HepG2 (cell line): ENCODE measurements around the gene RFFL. TPM values are rescaled to one million over a fixed set of nuclear protein-coding genes. Genes with fewer than 3 reads are reported as not detected.

ENCODE experiments used
- ATAC-seq: fragments of 200-7000 bp; cut with Tn5 transposase; 3 replicates; pipeline ENCODE4 v1.9.1; 2020; ENCODE audit warnings: mild to moderate bottlenecking, moderate library complexity
- BruUV-seq: library from RNA; stranded (reverse); fragments of 400-500 nt; replicated peaks from 2 replicates; lab custom pipeline; 2021; lab: Mats Ljungman, UMichigan
- CTCF ChIA-PET: fragments of 300-600 bp; formaldehyde crosslinking; extraction: SDS; loops from one replicate; lab custom pipeline; 2021; ENCODE audit warnings: low total read pairs, inconsistent platforms, low intra/inter-chr PET ratio; lab: Yijun Ruan, JAX
- POLR2A ChIA-PET: fragments of 350-600 bp; sonication (Branson Sonifier 250); formaldehyde crosslinking; loops from one replicate; lab custom pipeline; 2020; ENCODE audit warnings: antibody characterized with exemption, inconsistent platforms; lab: Yijun Ruan, JAX
- DNase-seq: peaks from one replicate; pipeline ENCODE4 v3.0.0-alpha.2; 2015; ENCODE audit warnings: low spot score
- FAIRE-seq: peaks from 3 replicates; lab custom pipeline; 2011; peaks lifted over from hg19 to GRCh38; lab: Jason Lieb, UNC
- H2AFZ ChIP-seq: one replicate; pipeline ENCODE4 v1.6.1; 2011; ENCODE audit warnings: low read length, inconsistent platforms
- H3K27ac ChIP-seq: fragments of 300-600 bp; 3 replicates; pipeline ENCODE4 v1.8.0; 2011; ENCODE audit warnings: mixed run types, mild to moderate bottlenecking, mixed read lengths, low read length, inconsistent platforms; ENCODE audit not compliant: insufficient read depth; ENCODE audit errors: extremely low read length
- H3K27me3 ChIP-seq, 2 experiments: fragments of 200-600 bp in 1 of 2; 2 replicates in 1 of 2; 3 replicates in 1 of 2; pipeline versions ENCODE4 v1.6.0 to v1.8.0; 2011; ENCODE audit warnings: low read length in 2 of 2, mild to moderate bottlenecking in 2 of 2, moderate library complexity in 2 of 2, inconsistent platforms in 1 of 2; ENCODE audit not compliant: insufficient read depth in 2 of 2, control insufficient read depth in 1 of 2
- H3K36me3 ChIP-seq, 2 experiments: fragments of 200-600 bp in 1 of 2; replicated peaks in 1 of 2; 2 replicates in 1 of 2; 3 replicates in 1 of 2; pipeline versions ENCODE4 v1.5.1 to v1.8.0; 2011; ENCODE audit warnings: low read length in 2 of 2, inconsistent platforms in 1 of 2; ENCODE audit not compliant: insufficient read depth in 2 of 2, control insufficient read depth in 1 of 2
- H3K4me1 ChIP-seq: 2 replicates; pipeline ENCODE4 v1.5.1; 2012; ENCODE audit warnings: low read length, inconsistent platforms; ENCODE audit not compliant: insufficient read depth
- H3K4me2 ChIP-seq: 2 replicates; pipeline ENCODE4 v1.6.0; 2011; ENCODE audit warnings: low read depth, low read length, inconsistent platforms
- H3K4me3 ChIP-seq, 3 experiments: fragments of 200-600 bp in 1 of 3; sonication (generic), shearing (Covaris generic) in 1 of 3; replicated peaks in 1 of 3; 2 replicates each; pipeline ENCODE4 v1.5.1; 2011 to 2016; ENCODE audit warnings: low read length in 3 of 3, inconsistent platforms in 2 of 3, low read depth in 2 of 3, mild to moderate bottlenecking in 2 of 3, control low read depth in 1 of 3, mixed read lengths in 1 of 3; ENCODE audit not compliant: insufficient read depth in 1 of 3
- H3K79me2 ChIP-seq: one replicate; pipeline ENCODE4 v1.6.1; 2011; ENCODE audit warnings: low read length, inconsistent platforms; ENCODE audit not compliant: insufficient read depth
- H3K9ac ChIP-seq: 2 replicates; pipeline ENCODE4 v1.6.0; 2011; ENCODE audit warnings: mild to moderate bottlenecking, low read depth, low read length, inconsistent platforms; ENCODE audit not compliant: insufficient read depth
- H3K9me3 ChIP-seq: 2 replicates; pipeline ENCODE4 v1.5.1; 2012; ENCODE audit warnings: mild to moderate bottlenecking, low read length
- H4K20me1 ChIP-seq: 2 replicates; pipeline ENCODE4 v1.6.0; 2011; ENCODE audit warnings: inconsistent platforms, mild to moderate bottlenecking, low read length, moderate library complexity; ENCODE audit not compliant: insufficient read depth
- HNF4A ChIP-seq: sonication (generic); formaldehyde crosslinking; IDR thresholded peaks from 2 replicates; pipeline ENCODE4 v1.4.0; 2020; ENCODE audit warnings: missing genetic modification reagents
- NCOR1 ChIP-seq: fragments of 200-600 bp; sonication (generic); IDR thresholded peaks from 2 replicates; pipeline ENCODE4 v1.7.0; 2017; ENCODE audit warnings: antibody characterized with exemption, low read length, borderline replicate concordance
- NFYB ChIP-seq: sonication (generic); formaldehyde crosslinking; IDR thresholded peaks from 2 replicates; pipeline ENCODE4 v1.4.0; 2020; ENCODE audit warnings: missing genetic modification reagents
- NR1H2 ChIP-seq: sonication (generic); formaldehyde crosslinking; IDR thresholded peaks from 2 replicates; pipeline ENCODE4 v1.8.1; 2022; ENCODE audit warnings: low read depth, missing genetic modification reagents, borderline replicate concordance
- NR2C2 ChIP-seq: sonication (generic); formaldehyde crosslinking; IDR thresholded peaks from 2 replicates; pipeline ENCODE4 v1.4.0; 2020; ENCODE audit warnings: missing genetic modification reagents, mild to moderate bottlenecking, moderate library complexity, borderline replicate concordance
- POLR2A ChIP-seq, 2 experiments: IDR thresholded peaks; 2 replicates each; pipeline ENCODE4 v1.6.1; 2011; ENCODE audit warnings: low read depth in 2 of 2, low read length in 2 of 2, mild to moderate bottlenecking in 1 of 2, moderate library complexity in 1 of 2; ENCODE audit not compliant: insufficient read depth in 1 of 2
- RARG ChIP-seq: sonication (generic); formaldehyde crosslinking; IDR thresholded peaks from 2 replicates; pipeline ENCODE4 v1.4.0; 2020; ENCODE audit warnings: low read depth, mild to moderate bottlenecking, missing genetic modification reagents
- SKI ChIP-seq: fragments of 450-650 bp; IDR thresholded peaks from one replicate; pipeline ENCODE4 v1.6.1; 2018; ENCODE audit warnings: mild to moderate bottlenecking; ENCODE audit not compliant: partially characterized antibody
- SNAPC4 ChIP-seq: sonication (generic); formaldehyde crosslinking; IDR thresholded peaks from 2 replicates; pipeline ENCODE4 v1.4.0; 2020; ENCODE audit warnings: mild to moderate bottlenecking, missing genetic modification reagents
- TBP ChIP-seq: sonication (generic); formaldehyde crosslinking; IDR thresholded peaks from 2 replicates; pipeline ENCODE4 v1.5.0; 2020; ENCODE audit warnings: missing genetic modification reagents
- U2AF1 ChIP-seq: fragments of 200-400 bp; formaldehyde crosslinking; optimal IDR thresholded peaks from 2 replicates; pipeline ENCODE3; 2017; ENCODE audit warnings: mild to moderate bottlenecking, low read depth, low read length
- ZBTB43 ChIP-seq: sonication (generic); formaldehyde crosslinking; conservative IDR thresholded peaks from 2 replicates; pipeline ENCODE4 v1.4.0; 2020; ENCODE audit warnings: missing genetic modification reagents
- ZNF501 ChIP-seq: sonication (generic); formaldehyde crosslinking; IDR thresholded peaks from 2 replicates; pipeline ENCODE4 v1.5.1; 2020; ENCODE audit warnings: mild to moderate bottlenecking, moderate library complexity, missing genetic modification reagents
- ZNF660 ChIP-seq: sonication (generic); formaldehyde crosslinking; IDR thresholded peaks from 2 replicates; pipeline ENCODE4 v1.5.1; 2020; ENCODE audit warnings: mild to moderate bottlenecking, low read depth, missing genetic modification reagents, borderline replicate concordance
- ZNF710 ChIP-seq: sonication (generic); formaldehyde crosslinking; IDR thresholded peaks from 2 replicates; pipeline ENCODE4 v1.5.0; 2020; ENCODE audit warnings: mild to moderate bottlenecking, missing genetic modification reagents, borderline replicate concordance
- ZNF761 ChIP-seq: sonication (generic); formaldehyde crosslinking; conservative IDR thresholded peaks from 2 replicates; pipeline ENCODE4 v1.4.0; 2020; ENCODE audit warnings: mild to moderate bottlenecking, missing genetic modification reagents
- WGBS: methylation state at CpG from one replicate; pipeline ENCODE4 v1.1.6; 2017; ENCODE audit warnings: low lambda C conversion rate; 5-methylcytosine and 5-hydroxymethylcytosine counted together
- in situ Hi-C: cut with HindIII; loops from 2 replicates; pipeline ENCODE4 v1.10.0; 2017; ENCODE audit warnings: low pct_unique_long_range_greater_than_20kb; ENCODE audit not compliant: extremely low pct_ligation_motif_present
- intact Hi-C: fragments of 100-400 bp; cut with micrococcal nuclease; formaldehyde crosslinking; loops from one replicate; pipeline ENCODE4 v1.10.0; 2022; ENCODE audit not compliant: unreplicated experiment
- polyA plus RNA-seq, 8 experiments: library from polyadenylated mRNA; depleted of rRNA in 3 of 8; stranded (reverse) in 7 of 8; unstranded in 1 of 8; fragments of >200 nt; fragmentation: Illumina TruSeq in 4 of 8; extraction: Trizol in 4 of 8; gene quantifications; 2 replicates each; pipeline versions ENCODE4 v1.2.1 to v1.2.3, GENCODE V29; 2011 to 2016; ENCODE audit warnings: low read depth in 4 of 8, missing spikeins in 1 of 8, mixed read lengths in 1 of 8; ENCODE audit not compliant: insufficient read depth in 1 of 8
- total RNA-seq, 5 experiments: library from RNA; depleted of rRNA; stranded (reverse); fragments of >200 nt; fragmentation: Illumina TruSeq; extraction: Trizol; gene quantifications; 2 replicates each; pipeline ENCODE4 v1.2.3, GENCODE V29; 2016; ENCODE audit warnings: low read depth in 1 of 5

RFFL gene
- total and polyA plus RNA-seq, 2 of the 13 experiments (the other 11 are each of a cell fraction or from before 2014, with no cell fraction given), result 24.3 to 48.6 TPM

GRCh38 chr17:35023538-35023937, 40.0 kb downstream of the RFFL start (continued):
- TF ChIP-seq ZNF501 (CRISPR knock-in tag) (no peak), SNAPC4 (no peak), SKI (no peak), RARG (CRISPR knock-in tag) (no peak), NFYB (CRISPR knock-in tag) (no peak), TBP (CRISPR knock-in tag) (no peak), POLR2A (IDR thresholded peaks at IDR 0.05; ENCODE audit: insufficient read depth in 1 of 2, low read depth in 2 of 2, low read length in 2 of 2) (no peak)

GRCh38 chr17:35022536-35023063, 40.9 kb downstream of the RFFL start:
- ChIA-PET POLR2A (no interaction called here), CTCF (no interaction called here)
- Histone ChIP-seq H3K9ac (no peak overlapping the region), H3K79me2 (no peaks in the 10 kb centered on the region), H3K36me3 (peaks cover 32 to 76% of the 10 kb centered on the region in 2 experiments), H3K9me3 (no peaks in the 10 kb centered on the region), H3K4me2 (no peak overlapping the region), H3K27me3 (no peaks in the 10 kb centered on the region), H3K4me3 (no peak overlapping the region), H2AFZ (no peak overlapping the region), H4K20me1 (peaks cover 4% of the 10 kb centered on the region; the same call in 1 of the 2 replicates), H3K4me1 (no peaks in the 10 kb centered on the region), H3K27ac (no peak overlapping the region)
- intact Hi-C loops (loop anchor here (5.0 kb wide), 1 partner anchor 65 kb away; no protein-coding TSS in a partner anchor), in situ Hi-C loops (no loop called here)
- peak; percentile 42; the same call in 2 of the 3 replicates for ATAC-seq
- 79% methylated on average over 5 of the region's 8 CpGs for WGBS
- peak; percentile 24 for DNase-seq
- FAIRE-seq, result no peak
- no TSS peak for BruUV-seq
- TF ChIP-seq ZBTB43 (CRISPR knock-in tag), result no peak
- TF ChIP-seq ZNF710 (CRISPR knock-in tag), result no peak
- no peak for TF ChIP-seq U2AF1
- TF ChIP-seq ZNF660 (CRISPR knock-in tag), result no peak
- no peak for TF ChIP-seq HNF4A
- TF ChIP-seq NR1H2, result no peak
- no peak for TF ChIP-seq ZNF761 (CRISPR knock-in tag)
- no peak for TF ChIP-seq NCOR1
- no peak for TF ChIP-seq NR2C2 (CRISPR knock-in tag)
